Common myeloid progenitor, CD34-positive (primary cell): Measurements from ENCODE around the gene MYO18B. TPM values are rescaled to one million over a fixed set of nuclear protein-coding genes. Genes with fewer than 3 reads are reported as not detected.
A peak's percentile ranks its signal among the peaks of the same experiment; 100 is the strongest.

Experiments
- CTCF ChIA-PET: fragments of 350-600 bp; sonication (Branson Sonifier 250); formaldehyde crosslinking; loops from one replicate; lab custom pipeline; 2021; ENCODE audit warnings: antibody characterized with exemption; lab: Charles Lee
- POLR2A ChIA-PET: fragments of 350-600 bp; sonication (Branson Sonifier 250); formaldehyde crosslinking; loops from one replicate; lab custom pipeline; 2021; ENCODE audit warnings: antibody characterized with exemption; lab: Charles Lee
- DNase-seq, 3 donors: peaks; one replicate each; pipeline versions ENCODE4 v3.0.0 to v3.0.0-alpha.2; 2013
- H3K27ac ChIP-seq, 2 experiments: 1 replicate in 1 of 2; 2 replicates in 1 of 2; pipeline ENCODE4 v1.7.0; 2013; ENCODE audit warnings: inconsistent platforms in 2 of 2, low read length in 2 of 2, mild to moderate bottlenecking in 2 of 2, low read depth in 1 of 2, moderate library complexity in 1 of 2; ENCODE audit not compliant: severe bottlenecking in 2 of 2, insufficient read depth in 1 of 2, poor library complexity in 1 of 2
- H3K27me3 ChIP-seq, 5 experiments: replicated peaks in 2 of 5; 1 replicate in 3 of 5; 2 replicates in 2 of 5; pipeline versions ENCODE4 v1.6.1 to v1.7.0; 2013; ENCODE audit warnings: low read length in 4 of 5, mild to moderate bottlenecking in 2 of 5, moderate library complexity in 2 of 5, inconsistent platforms in 1 of 5; ENCODE audit not compliant: insufficient read depth in 5 of 5, control insufficient read depth in 4 of 5
- H3K36me3 ChIP-seq, 4 experiments: 1 replicate in 2 of 4; 2 replicates in 2 of 4; pipeline versions ENCODE4 v1.6.1 to v1.7.0; 2013; ENCODE audit warnings: low read length in 3 of 4, control low read depth in 1 of 4, mild to moderate bottlenecking in 1 of 4; ENCODE audit not compliant: control insufficient read depth in 4 of 4, insufficient read depth in 4 of 4
- H3K4me1 ChIP-seq, 4 experiments: 1 replicate in 3 of 4; 2 replicates in 1 of 4; pipeline versions ENCODE4 v1.6.1 to v1.7.1; 2013; ENCODE audit warnings: low read length in 3 of 4, mild to moderate bottlenecking in 3 of 4, control low read depth in 1 of 4, inconsistent platforms in 1 of 4, moderate library complexity in 1 of 4; ENCODE audit not compliant: control insufficient read depth in 4 of 4, insufficient read depth in 4 of 4; ENCODE audit errors: control extremely low read depth in 1 of 4
- H3K4me3 ChIP-seq, 7 experiments: 1 replicate in 4 of 7; 2 replicates in 3 of 7; pipeline versions ENCODE4 v1.5.1 to v1.7.0; 2013; ENCODE audit warnings: mild to moderate bottlenecking in 7 of 7, low read length in 6 of 7, moderate library complexity in 6 of 7, inconsistent platforms in 2 of 7, low read depth in 2 of 7, control low read depth in 1 of 7; ENCODE audit not compliant: insufficient read depth in 4 of 7, control insufficient read depth in 1 of 7; ENCODE audit errors: extremely low read depth in 1 of 7
- H3K9me3 ChIP-seq, 5 experiments: 1 replicate in 4 of 5; 2 replicates in 1 of 5; pipeline versions ENCODE4 v1.6.1 to v1.7.1; 2013; ENCODE audit warnings: low read length in 4 of 5, mild to moderate bottlenecking in 2 of 5, inconsistent platforms in 1 of 5, low read depth in 1 of 5, moderate library complexity in 1 of 5; ENCODE audit not compliant: control insufficient read depth in 4 of 5, insufficient read depth in 2 of 5; ENCODE audit errors: control extremely low read depth in 1 of 5
- WGBS: methylation state at CpG from one replicate; pipeline ENCODE4 v1.1.5; 2013; ENCODE audit not compliant: insufficient coverage; 5-methylcytosine and 5-hydroxymethylcytosine counted together
- polyA plus RNA-seq: library from polyadenylated mRNA; unstranded; fragments of 120-200 nt; gene quantifications from one replicate; pipeline ENCODE4 v1.2.1, GENCODE V29; 2013

Gene MYO18B
- polyA plus RNA-seq = 0.18 TPM

DNA sequence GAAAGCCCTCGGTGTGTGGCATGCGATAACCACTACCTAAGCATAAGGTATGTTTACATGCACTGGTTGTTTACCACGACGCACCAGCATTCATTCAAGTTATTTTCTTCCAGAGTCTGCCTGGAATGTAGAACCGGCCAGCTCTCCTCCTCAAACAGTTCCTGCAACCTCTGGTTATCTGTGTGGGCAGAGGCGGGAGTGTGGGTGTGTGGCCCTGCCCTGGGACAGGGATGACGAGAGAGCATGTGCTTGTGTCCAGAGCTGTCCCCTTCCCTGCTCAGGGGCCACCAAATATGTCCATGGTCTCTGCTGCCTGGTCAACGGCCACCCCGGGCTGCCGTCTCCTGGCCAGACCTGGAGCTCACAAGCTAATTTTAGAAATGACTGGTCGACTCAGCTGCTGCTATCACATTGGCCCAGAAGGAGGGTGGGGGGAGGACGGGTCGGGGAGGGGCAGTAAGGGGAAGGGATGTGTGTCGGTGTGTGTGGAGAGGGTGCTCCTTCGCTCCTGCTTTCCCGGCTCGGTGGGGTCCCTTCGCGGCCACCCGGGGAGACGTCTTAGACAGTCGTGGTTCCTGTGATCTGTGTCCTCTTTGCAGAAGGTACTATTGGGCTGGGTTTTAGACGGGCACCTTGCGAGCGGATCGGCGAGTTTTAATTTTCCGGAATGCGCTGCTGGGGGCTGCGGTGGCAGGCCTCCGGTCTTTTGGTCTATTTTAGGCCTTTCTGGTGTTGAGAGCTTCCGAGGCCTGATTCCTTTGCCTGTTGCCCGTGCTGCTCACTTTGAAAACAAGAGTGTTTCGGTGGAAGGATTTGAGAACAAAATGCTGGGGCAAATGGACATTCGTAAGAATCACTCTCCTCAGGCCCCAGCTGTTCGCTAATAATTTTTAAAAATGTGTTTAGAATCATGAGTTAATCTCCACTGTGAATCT is at the start of gene MYO18B:
Gene MYO18B, plus strand, starts transcription at position 497 of the 935 bp plus-strand sequence. CDS start 18,905 bp downstream, outside the sequence.
- no peaks in the 10 kb centered on the region for H3K9me3 ChIP-seq
- CTCF ChIA-PET = interaction anchor here (0.7 to 1.2 kb wide), 3 partner anchors 12 to 40 kb away, joined by 3 read pairs; no protein-coding TSS in a partner anchor
- peak within 1 kb of the TSS in 1 of 2 experiments; percentile 70 for H3K27ac ChIP-seq
- H3K36me3 ChIP-seq = no peaks in the 10 kb centered on the region
- H3K4me1 ChIP-seq = peaks cover 0 to 11% (median 2%) of the 10 kb centered on the region in 4 experiments
- no peak for DNase-seq
- POLR2A ChIA-PET = no interaction called here
- WGBS = 95% methylated on average over 31 of the region's 36 CpGs
- no peaks in the 10 kb centered on the region for H3K27me3 ChIP-seq
- H3K4me3 ChIP-seq = no peak within 1 kb of the TSS

- H3K9me3 ChIP-seq = no peaks in the 10 kb centered on the region
- POLR2A ChIA-PET = no interaction called here
- H3K4me1 ChIP-seq = no peaks in the 10 kb centered on the region
- no peaks in the 10 kb centered on the region for H3K27me3 ChIP-seq
- H3K27ac ChIP-seq = no peak overlapping the region
- H3K4me3 ChIP-seq = no peak overlapping the region
- 97% methylated on average over 12 of the region's 15 CpGs for WGBS
- CTCF ChIA-PET = no interaction called here
- no peak for DNase-seq
- H3K36me3 ChIP-seq = peaks cover 19 to 52% (median 35%) of the 10 kb centered on the region in 4 experiments
These were observed 49.4 kb upstream of the MYO18B start for GRCh38 chr22:25692397-25693267.

GRCh38 chr22:25693268-25693565 is 48.8 kb upstream of the MYO18B start:
- Histone ChIP-seq H3K4me3 (no peak overlapping the region), H3K9me3 (no peaks in the 10 kb centered on the region), H3K27ac (no peak overlapping the region), H3K36me3 (peaks cover 19 to 51% (median 34%) of the 10 kb centered on the region in 4 experiments), H3K27me3 (no peaks in the 10 kb centered on the region), H3K4me1 (no peaks in the 10 kb centered on the region)
- ChIA-PET POLR2A (no interaction called here), CTCF (no interaction called here)
- no peak for DNase-seq
- WGBS = 96% methylated on average over 4 of the region's 4 CpGs

GRCh38 chr22:25694196-25694907 is 47.6 kb upstream of the MYO18B start:
- Histone ChIP-seq H3K27me3 (no peaks in the 10 kb centered on the region), H3K4me1 (no peaks in the 10 kb centered on the region)
- WGBS = 99% methylated on average over 8 of the region's 16 CpGs

GRCh38 chr22:25695146-25695545 is 46.8 kb upstream of the MYO18B start:
- CTCF ChIA-PET = interaction anchor here (1.3 to 4.1 kb wide), 2 partner anchors 150 to 493 kb away, joined by 4 to 22 read pairs; no protein-coding TSS in a partner anchor
- peaks cover 15 to 47% (median 33%) of the 10 kb centered on the region in 4 experiments for H3K36me3 ChIP-seq
- DNase-seq = no peak
- no peaks in the 10 kb centered on the region for H3K27me3 ChIP-seq
- H3K27ac ChIP-seq = no peak overlapping the region
- H3K4me1 ChIP-seq = no peaks in the 10 kb centered on the region
- H3K9me3 ChIP-seq = no peaks in the 10 kb centered on the region
- H3K4me3 ChIP-seq = no peak overlapping the region
- WGBS = 100% methylated on average over 1 of the region's 5 CpGs
- POLR2A ChIA-PET = no interaction called here

More at GRCh38 chr22:25694196-25694907, 47.6 kb upstream of the MYO18B start:
- Histone ChIP-seq H3K9me3 (no peaks in the 10 kb centered on the region), H3K27ac (no peak overlapping the region), H3K4me3 (no peak overlapping the region), H3K36me3 (peaks cover 18 to 48% (median 31%) of the 10 kb centered on the region in 4 experiments)
- DNase-seq = no peak
- POLR2A ChIA-PET = interaction anchor here (0.6 kb wide), 1 partner anchor 14 kb away, joined by 5 read pairs; no protein-coding TSS in a partner anchor
- CTCF ChIA-PET = no interaction called here

DNA sequence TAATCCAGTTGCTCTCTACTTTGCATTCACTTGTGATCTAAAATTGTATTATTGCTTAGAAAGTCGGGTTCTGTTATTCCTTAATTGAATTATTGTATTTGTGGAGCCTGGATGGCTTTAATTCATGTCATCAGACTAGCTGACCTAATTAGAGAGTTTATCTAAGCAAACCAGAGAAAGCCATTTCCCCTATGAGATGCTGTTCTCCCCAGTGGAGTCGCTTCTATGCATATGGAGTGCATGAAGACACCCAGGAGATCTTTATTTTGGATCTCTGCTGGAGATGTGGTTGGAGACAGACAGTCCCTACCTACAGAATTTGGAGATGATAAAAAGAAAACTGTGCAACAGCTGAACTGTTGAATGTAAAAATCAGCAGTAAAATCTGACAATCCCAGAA is 45.2 kb upstream of the MYO18B start:
- Histone ChIP-seq H3K27ac (no peak overlapping the region), H3K36me3 (peaks cover 7 to 39% (median 27%) of the 10 kb centered on the region in 4 experiments), H3K9me3 (no peaks in the 10 kb centered on the region), H3K27me3 (no peaks in the 10 kb centered on the region), H3K4me1 (no peaks in the 10 kb centered on the region), H3K4me3 (no peak overlapping the region)
- DNase-seq = no peak
- ChIA-PET POLR2A (no interaction called here), CTCF (interaction anchor here (1.3 to 4.1 kb wide), 4 partner anchors 9 to 152 kb away, joined by 3 to 22 read pairs (median 3); no protein-coding TSS in a partner anchor)
- 63% methylated on average over 2 of the region's 2 CpGs for WGBS
